Activated CD4-positive, alpha-beta T cell treated with anti-CD3 and anti-CD28 coated beads for 36 hours (primary cell): ENCODE measurements around the gene TTC27. TPM values are rescaled to one million over a fixed set of nuclear protein-coding genes. Genes with fewer than 3 reads are reported as not detected.

Experiments used
- ATAC-seq: fragments of 200-7000 bp; cut with Tn5 transposase; one replicate; pipeline ENCODE4 v1.10.0; 2021; ENCODE audit warnings: mild to moderate bottlenecking, moderate library complexity
- CTCF ChIA-PET: fragments of 350-600 bp; sonication (Branson Sonifier 250); formaldehyde crosslinking; loops from one replicate; lab custom pipeline; 2021; ENCODE audit warnings: antibody characterized with exemption; lab: Charles Lee
- POLR2A ChIA-PET: fragments of 350-600 bp; sonication (Branson Sonifier 250); formaldehyde crosslinking; loops from one replicate; lab custom pipeline; 2021; ENCODE audit warnings: antibody characterized with exemption, inconsistent platforms; lab: Charles Lee
- DNase-seq: peaks from one replicate; pipeline ENCODE4 v3.0.0-alpha.2; 2020
- H3K27ac Mint-ChIP-seq: one replicate; pipeline ENCODE4 v1.8.0; 2021; ENCODE audit warnings: mixed read lengths
- H3K27me3 Mint-ChIP-seq: one replicate; pipeline ENCODE4 v1.8.0; 2021; ENCODE audit warnings: mixed read lengths
- H3K36me3 Mint-ChIP-seq: one replicate; pipeline ENCODE4 v1.8.0; 2021; ENCODE audit warnings: low read depth, mixed read lengths
- H3K4me1 Mint-ChIP-seq: one replicate; pipeline ENCODE4 v1.8.0; 2021; ENCODE audit warnings: mixed read lengths
- H3K4me3 Mint-ChIP-seq: one replicate; pipeline ENCODE4 v1.8.0; 2021; ENCODE audit warnings: mild to moderate bottlenecking, moderate library complexity, mixed read lengths
- H3K9me3 Mint-ChIP-seq: one replicate; pipeline ENCODE4 v1.8.0; 2021; ENCODE audit warnings: low read depth, mixed read lengths
- intact Hi-C, 2 experiments: fragments of 100-400 bp; cut with DNase I in 1 of 2; cut with micrococcal nuclease in 1 of 2; formaldehyde crosslinking; loops; one replicate each; pipeline versions ENCODE4 v1.14.2 to v1.15.1; 2022 to 2024; cut with DNase I, micrococcal nuclease
- total RNA-seq, 2 experiments: library from RNA; stranded (reverse); gene quantifications; one replicate each; pipeline ENCODE4 v1.2.3, GENCODE V29; 2021

The TTC27 gene
- total RNA-seq, 2 experiments from 2014 or later = 32.7 to 33.7 TPM

DNA sequence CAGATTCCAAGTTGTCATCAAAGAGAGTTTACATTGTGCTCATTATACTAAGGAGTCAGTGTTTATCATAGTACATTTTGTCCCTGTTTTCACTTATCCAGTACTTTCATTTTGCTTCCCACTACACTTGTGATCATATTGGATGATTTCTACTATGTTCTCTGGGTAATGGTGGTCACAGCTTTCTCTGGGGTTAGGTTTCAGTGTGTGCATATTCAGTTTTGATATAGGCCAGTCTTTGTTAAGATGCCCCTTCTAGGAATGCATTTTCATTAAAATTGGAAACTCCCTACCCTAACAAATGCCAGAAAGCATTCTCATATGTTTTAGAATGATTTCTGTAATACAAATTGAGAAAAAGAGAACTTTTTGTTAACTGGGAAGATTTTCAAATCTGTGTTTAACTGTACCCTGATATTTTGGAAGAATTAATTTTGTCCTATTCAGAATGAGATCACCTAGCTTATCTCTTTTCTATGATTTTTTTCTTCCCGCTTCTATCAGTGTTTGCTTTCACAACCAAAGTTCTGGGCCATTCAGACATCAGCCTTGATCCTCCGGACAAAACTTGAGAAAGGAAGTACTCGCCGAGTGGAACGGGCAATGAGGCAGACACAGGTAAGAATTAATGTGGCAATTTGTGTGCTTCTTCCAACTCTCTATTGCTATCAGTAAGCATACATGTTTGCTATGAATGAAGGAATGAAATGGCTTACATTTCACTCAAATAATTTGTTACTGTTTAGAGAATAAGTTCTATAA, 74.6 kb downstream of the TTC27 start:
- CTCF ChIA-PET = no interaction called here
- no peaks in the 10 kb centered on the region for H3K9me3 Mint-ChIP-seq
- H3K4me3 Mint-ChIP-seq = no peak overlapping the region
- H3K27me3 Mint-ChIP-seq = no peaks in the 10 kb centered on the region
- no peak overlapping the region for H3K27ac Mint-ChIP-seq
- H3K36me3 Mint-ChIP-seq = peaks cover 23% of the 10 kb centered on the region
- no peaks in the 10 kb centered on the region for H3K4me1 Mint-ChIP-seq
- DNase-seq = no peak
- ATAC-seq = no peak
- intact Hi-C loops = no loop called here
- POLR2A ChIA-PET = no interaction called here

GRCh38 chr2:32706815-32707579, 79.1 kb downstream of the TTC27 start:
- Mint-ChIP-seq H3K27ac (no peak overlapping the region), H3K9me3 (no peaks in the 10 kb centered on the region), H3K36me3 (peaks cover 40% of the 10 kb centered on the region), H3K27me3 (no peaks in the 10 kb centered on the region), H3K4me3 (no peak overlapping the region), H3K4me1 (peaks cover 2% of the 10 kb centered on the region)
- no peak for ATAC-seq
- no peak for DNase-seq
- intact Hi-C loops = no loop called here
- ChIA-PET CTCF (interaction anchor here (0.7 kb wide), 1 partner anchor 45 kb away, joined by 3 read pairs; no protein-coding TSS in a partner anchor), POLR2A (no interaction called here)

GRCh38 chr2:32711219-32711618, 83.4 kb downstream of the TTC27 start:
- Mint-ChIP-seq H3K36me3 (peaks cover 43% of the 10 kb centered on the region), H3K27ac (no peak overlapping the region), H3K9me3 (no peaks in the 10 kb centered on the region), H3K4me3 (no peak overlapping the region), H3K4me1 (peaks cover 16% of the 10 kb centered on the region), H3K27me3 (no peaks in the 10 kb centered on the region)
- intact Hi-C loops = no loop called here
- DNase-seq = no peak
- no peak for ATAC-seq
- ChIA-PET CTCF (no interaction called here), POLR2A (no interaction called here)

GRCh38 chr2:32711908-32712501, 84.2 kb downstream of the TTC27 start:
- ChIA-PET CTCF (interaction anchor here (0.6 kb wide), 2 partner anchors 9 to 139 kb away, joined by 3 to 4 read pairs; no protein-coding TSS in a partner anchor), POLR2A (no interaction called here)
- no peak for ATAC-seq
- Mint-ChIP-seq H3K4me3 (no peak overlapping the region), H3K9me3 (no peaks in the 10 kb centered on the region), H3K27ac (no peak overlapping the region), H3K27me3 (no peaks in the 10 kb centered on the region), H3K36me3 (peaks cover 47% of the 10 kb centered on the region), H3K4me1 (peaks cover 16% of the 10 kb centered on the region)
- intact Hi-C loops = no loop called here
- no peak for DNase-seq

DNA sequence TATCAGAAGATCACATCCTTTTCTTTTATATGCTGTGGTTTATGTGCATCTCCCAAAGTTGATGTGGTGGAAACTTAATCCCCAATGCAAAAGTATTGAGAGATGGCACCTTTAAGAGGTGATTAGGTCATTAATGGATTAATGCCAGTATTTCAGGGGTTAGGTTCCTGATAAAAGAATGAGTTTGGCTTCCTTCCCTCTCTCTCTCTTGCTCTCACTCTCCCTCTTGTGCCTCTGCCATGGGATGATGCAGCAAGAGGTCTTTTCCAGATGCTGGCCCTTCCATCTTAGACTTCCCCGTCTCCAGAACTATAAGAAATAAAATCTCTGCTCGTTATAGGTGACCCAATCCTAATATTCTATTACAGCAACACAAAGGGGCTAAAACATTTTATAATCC, 85.0 kb downstream of the TTC27 start:
- CTCF ChIA-PET = interaction anchor here (0.6 kb wide), 1 partner anchor 8 kb away, joined by 4 read pairs; no protein-coding TSS in a partner anchor
- ATAC-seq (no peak), DNase-seq (no peak)
- Mint-ChIP-seq H3K27me3 (no peaks in the 10 kb centered on the region), H3K27ac (no peak overlapping the region), H3K4me3 (no peak overlapping the region), H3K4me1 (peaks cover 16% of the 10 kb centered on the region), H3K9me3 (no peaks in the 10 kb centered on the region), H3K36me3 (peaks cover 48% of the 10 kb centered on the region)
- intact Hi-C loops = no loop called here
- POLR2A ChIA-PET = no interaction called here

DNA sequence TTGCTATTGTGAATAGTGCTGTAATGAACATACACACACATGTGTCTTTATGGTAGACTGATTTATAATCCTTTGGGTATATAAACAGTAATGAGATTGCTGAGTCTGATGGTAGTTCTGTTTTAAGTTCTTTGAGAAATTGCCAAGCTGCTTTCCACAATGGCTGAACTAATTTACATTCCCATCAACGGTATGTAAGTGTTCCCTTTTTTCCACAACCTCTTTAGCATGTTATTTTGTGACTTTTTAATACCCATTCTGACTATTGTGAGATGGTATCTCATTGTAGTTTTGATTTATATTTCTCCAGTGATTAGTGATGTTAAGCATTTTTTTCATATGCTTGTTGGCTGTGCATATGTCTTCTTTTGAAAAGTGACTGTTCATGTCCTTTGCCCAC, 86.7 kb downstream of the TTC27 start:
- H3K4me3 Mint-ChIP-seq = no peak overlapping the region
- H3K4me1 Mint-ChIP-seq = peaks cover 14% of the 10 kb centered on the region
- no peak for ATAC-seq
- no peak for DNase-seq
- H3K27me3 Mint-ChIP-seq = no peaks in the 10 kb centered on the region
- H3K27ac Mint-ChIP-seq = no peak overlapping the region
- H3K36me3 Mint-ChIP-seq = peaks cover 43% of the 10 kb centered on the region
- H3K9me3 Mint-ChIP-seq = no peaks in the 10 kb centered on the region
- ChIA-PET POLR2A (no interaction called here), CTCF (no interaction called here)
- intact Hi-C loops = no loop called here

- no peak overlapping the region for H3K4me3 Mint-ChIP-seq
- H3K9me3 Mint-ChIP-seq = no peaks in the 10 kb centered on the region
- DNase-seq (no peak), ATAC-seq (peak; percentile 91)
- ChIA-PET CTCF (no interaction called here), POLR2A (no interaction called here)
- no peaks in the 10 kb centered on the region for H3K27me3 Mint-ChIP-seq
- H3K27ac Mint-ChIP-seq = peak overlapping the region; percentile 61
- intact Hi-C loops = no loop called here
- H3K36me3 Mint-ChIP-seq = peaks cover 42% of the 10 kb centered on the region
- H3K4me1 Mint-ChIP-seq = peaks cover 14% of the 10 kb centered on the region
Measured at GRCh38 chr2:32715391-32715841, 87.6 kb downstream of the TTC27 start.

- intact Hi-C loops = no loop called here
- Mint-ChIP-seq H3K4me3 (no peak overlapping the region), H3K9me3 (no peaks in the 10 kb centered on the region), H3K27me3 (no peaks in the 10 kb centered on the region), H3K27ac (no peak overlapping the region), H3K4me1 (peaks cover 14% of the 10 kb centered on the region), H3K36me3 (peaks cover 44% of the 10 kb centered on the region)
- ChIA-PET POLR2A (no interaction called here), CTCF (no interaction called here)
- ATAC-seq (no peak), DNase-seq (no peak)
Measured at GRCh38 chr2:32715981-32716380, 88.1 kb downstream of the TTC27 start.

DNA sequence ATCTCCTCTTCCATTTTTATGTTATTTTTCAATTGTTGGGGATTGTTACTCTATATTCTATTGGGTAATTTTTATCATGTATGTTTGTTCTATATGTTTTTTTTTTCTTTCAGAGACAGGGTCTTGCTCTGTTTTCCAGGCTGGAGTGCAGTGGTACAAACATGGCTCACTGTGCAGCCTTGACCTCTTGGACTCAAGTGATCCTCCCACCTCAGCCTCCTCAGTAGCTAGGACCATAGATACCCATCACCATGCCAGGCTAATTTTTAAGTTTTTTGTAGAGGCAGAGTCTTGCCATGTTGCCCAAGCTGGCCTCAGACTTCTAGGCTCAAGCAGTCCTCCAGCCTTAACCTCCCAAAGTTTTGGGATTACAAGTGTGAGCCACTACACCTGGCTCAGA, 88.7 kb downstream of the TTC27 start:
- H3K4me3 Mint-ChIP-seq = no peak overlapping the region
- peaks cover 14% of the 10 kb centered on the region for H3K4me1 Mint-ChIP-seq
- intact Hi-C loops = no loop called here
- H3K9me3 Mint-ChIP-seq = no peaks in the 10 kb centered on the region
- H3K36me3 Mint-ChIP-seq = peaks cover 41% of the 10 kb centered on the region
- no peak for ATAC-seq
- CTCF ChIA-PET = no interaction called here
- H3K27ac Mint-ChIP-seq = no peak overlapping the region
- POLR2A ChIA-PET = no interaction called here
- no peaks in the 10 kb centered on the region for H3K27me3 Mint-ChIP-seq
- no peak for DNase-seq

DNA sequence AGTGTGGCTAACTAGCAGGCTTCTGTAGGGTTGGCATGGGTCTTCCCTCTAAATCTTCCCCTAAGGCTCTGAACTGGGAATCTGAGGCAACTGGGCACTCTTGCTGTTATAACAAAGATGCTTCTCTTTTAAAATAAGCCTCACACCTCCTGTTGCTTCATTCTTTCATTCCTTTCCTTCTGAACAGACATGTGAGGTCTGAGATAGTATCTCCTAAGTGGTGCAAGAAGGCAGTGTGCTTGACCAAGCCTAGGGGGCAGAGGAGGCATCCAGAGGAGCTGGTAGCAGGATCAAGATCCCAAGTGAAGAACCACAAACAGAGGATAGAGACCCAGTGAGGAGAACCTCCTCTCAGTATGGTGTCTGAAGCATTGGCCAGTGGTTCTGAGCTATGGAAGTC, 90.9 kb downstream of the TTC27 start:
- CTCF ChIA-PET = interaction anchor here (0.5 kb wide), 1 partner anchor 532 kb away, joined by 3 read pairs; no protein-coding TSS in a partner anchor

DNA sequence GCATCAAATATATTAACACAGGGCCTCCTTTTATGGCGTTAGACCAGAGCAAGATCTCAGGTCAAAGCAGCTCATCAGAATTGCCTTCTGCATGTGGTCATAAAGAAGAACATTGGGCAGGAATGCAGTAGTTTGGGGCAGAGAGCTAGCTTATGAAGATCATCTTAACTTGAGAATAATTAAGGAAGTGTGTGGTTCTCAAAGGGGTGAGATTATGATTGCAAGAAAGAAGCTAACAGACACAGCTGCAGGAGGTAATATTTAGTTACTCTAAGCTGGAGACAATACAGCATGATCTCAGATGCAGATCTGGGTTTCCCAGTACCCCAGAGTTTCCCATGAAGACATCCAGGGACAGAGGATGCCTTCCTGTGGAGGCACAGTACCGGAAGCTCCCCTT, 91.6 kb downstream of the TTC27 start:
- Mint-ChIP-seq H3K4me1 (peaks cover 14% of the 10 kb centered on the region), H3K36me3 (peaks cover 37% of the 10 kb centered on the region), H3K4me3 (no peak overlapping the region), H3K27ac (no peak overlapping the region), H3K9me3 (no peaks in the 10 kb centered on the region), H3K27me3 (no peaks in the 10 kb centered on the region)
- POLR2A ChIA-PET = no interaction called here
- DNase-seq = no peak
- CTCF ChIA-PET = interaction anchor here (0.5 kb wide), 1 partner anchor 533 kb away, joined by 3 read pairs; no protein-coding TSS in a partner anchor
- intact Hi-C loops = no loop called here
- ATAC-seq = no peak

More for the DNA sequence above, 90.9 kb downstream of the TTC27 start:
- Mint-ChIP-seq H3K9me3 (no peaks in the 10 kb centered on the region), H3K4me1 (peaks cover 14% of the 10 kb centered on the region), H3K27ac (no peak overlapping the region), H3K27me3 (no peaks in the 10 kb centered on the region), H3K36me3 (peaks cover 38% of the 10 kb centered on the region), H3K4me3 (no peak overlapping the region)
- POLR2A ChIA-PET = no interaction called here
- ATAC-seq = no peak
- intact Hi-C loops = no loop called here
- no peak for DNase-seq
